ENCODE results near the gene OSBP2. TPM values are rescaled to one million over a fixed set of nuclear protein-coding genes. Genes with fewer than 3 reads are reported as not detected.
A peak's percentile ranks its signal among the peaks of the same experiment; 100 is the strongest.

The OSBP2 gene
- polyA plus RNA-seq, 1 donor (not counting 4 experiments of a cell fraction or from before 2014, with no cell fraction given): 3.0 TPM

DNA sequence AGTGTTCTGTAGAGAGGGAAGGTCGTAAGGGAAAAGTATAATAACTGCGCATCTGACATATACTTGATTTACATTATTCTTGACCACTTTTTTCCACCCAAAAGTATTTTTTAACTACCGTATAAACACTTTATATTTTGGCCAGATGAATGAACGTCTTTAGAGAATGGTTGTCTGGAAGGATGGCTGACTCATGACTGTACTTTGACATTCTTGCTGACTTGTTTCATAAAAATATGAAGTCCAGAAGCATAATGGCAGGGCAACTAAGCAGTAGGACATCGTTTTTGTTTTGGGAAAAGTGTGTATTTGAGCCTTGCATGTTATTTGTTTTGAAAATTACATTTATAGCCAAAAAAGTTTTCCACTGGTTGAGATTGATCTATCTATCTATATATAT is 110.0 kb downstream of the OSBP2 start:
- Histone ChIP-seq H3K4me1 (ENCODE audit: control insufficient read depth, extremely low read depth, insufficient read depth, low read length) (peaks cover 55% of the 10 kb centered on the region), H3K79me2 (ENCODE audit: control insufficient read depth, insufficient read depth, low read length) (no peaks in the 10 kb centered on the region), H3K9me3 (ENCODE audit: control insufficient read depth, low read depth, low read length) (no peaks in the 10 kb centered on the region), H4K20me1 (ENCODE audit: control insufficient read depth, extremely low read depth, insufficient read depth, low read length) (no peaks in the 10 kb centered on the region), H3K36me3 (ENCODE audit: control insufficient read depth in 2 of 2, extremely low read depth in 1 of 2, insufficient read depth in 2 of 2, low read length in 2 of 2) (peaks cover 0 to 5% of the 10 kb centered on the region in 2 experiments), H3K9ac (ENCODE audit: control insufficient read depth, extremely low read depth, insufficient read depth, low read length) (no peak overlapping the region), H3K4me2 (ENCODE audit: control insufficient read depth, extremely low read depth, insufficient read depth, low read depth, low read length) (peak overlapping the region; percentile 34), H3K27me3 (ENCODE audit: control insufficient read depth, extremely low read depth, insufficient read depth, low read length) (peaks cover 3% of the 10 kb centered on the region), H2AFZ (ENCODE audit: control insufficient read depth, low read length) (no peak overlapping the region), H3K4me3 (ENCODE audit: control insufficient read depth in 2 of 3, extremely low read depth in 1 of 3, insufficient read depth in 2 of 3, low read depth in 1 of 3, low read length in 3 of 3) (peak overlapping the region in 1 of 3 experiments; percentile 89), H3K27ac (ENCODE audit: control insufficient read depth, insufficient read depth, low read length) (no peak overlapping the region), H3K9me1 (ENCODE audit: control insufficient read depth, extremely low read depth, insufficient read depth, low read length) (peaks cover 4% of the 10 kb centered on the region)
- FAIRE-seq: no peak
- dilution Hi-C loops (cut with MboI; ENCODE audit: extremely low pct_ligation_motif_present, low sequenced_read_pairs): no loop called here
- TF ChIP-seq, protein P1, sequence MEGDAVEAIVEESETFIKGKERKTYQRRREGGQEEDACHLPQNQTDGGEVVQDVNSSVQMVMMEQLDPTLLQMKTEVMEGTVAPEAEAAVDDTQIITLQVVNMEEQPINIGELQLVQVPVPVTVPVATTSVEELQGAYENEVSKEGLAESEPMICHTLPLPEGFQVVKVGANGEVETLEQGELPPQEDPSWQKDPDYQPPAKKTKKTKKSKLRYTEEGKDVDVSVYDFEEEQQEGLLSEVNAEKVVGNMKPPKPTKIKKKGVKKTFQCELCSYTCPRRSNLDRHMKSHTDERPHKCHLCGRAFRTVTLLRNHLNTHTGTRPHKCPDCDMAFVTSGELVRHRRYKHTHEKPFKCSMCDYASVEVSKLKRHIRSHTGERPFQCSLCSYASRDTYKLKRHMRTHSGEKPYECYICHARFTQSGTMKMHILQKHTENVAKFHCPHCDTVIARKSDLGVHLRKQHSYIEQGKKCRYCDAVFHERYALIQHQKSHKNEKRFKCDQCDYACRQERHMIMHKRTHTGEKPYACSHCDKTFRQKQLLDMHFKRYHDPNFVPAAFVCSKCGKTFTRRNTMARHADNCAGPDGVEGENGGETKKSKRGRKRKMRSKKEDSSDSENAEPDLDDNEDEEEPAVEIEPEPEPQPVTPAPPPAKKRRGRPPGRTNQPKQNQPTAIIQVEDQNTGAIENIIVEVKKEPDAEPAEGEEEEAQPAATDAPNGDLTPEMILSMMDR (optimal IDR thresholded peaks at IDR 0.05 in 1 of 3, IDR thresholded peaks at IDR 0.05 in 1 of 3, conservative IDR thresholded peaks at IDR 0.05 in 1 of 3; ENCODE audit: extremely low read depth in 1 of 3, insufficient read depth in 2 of 3, low read length in 3 of 3): no peak
- TF ChIP-seq EZH2 (IDR thresholded peaks at IDR 0.05; ENCODE audit: low read length): no peak
- DNase-seq (ENCODE audit: low read depth, low spot score): no peak

DNA sequence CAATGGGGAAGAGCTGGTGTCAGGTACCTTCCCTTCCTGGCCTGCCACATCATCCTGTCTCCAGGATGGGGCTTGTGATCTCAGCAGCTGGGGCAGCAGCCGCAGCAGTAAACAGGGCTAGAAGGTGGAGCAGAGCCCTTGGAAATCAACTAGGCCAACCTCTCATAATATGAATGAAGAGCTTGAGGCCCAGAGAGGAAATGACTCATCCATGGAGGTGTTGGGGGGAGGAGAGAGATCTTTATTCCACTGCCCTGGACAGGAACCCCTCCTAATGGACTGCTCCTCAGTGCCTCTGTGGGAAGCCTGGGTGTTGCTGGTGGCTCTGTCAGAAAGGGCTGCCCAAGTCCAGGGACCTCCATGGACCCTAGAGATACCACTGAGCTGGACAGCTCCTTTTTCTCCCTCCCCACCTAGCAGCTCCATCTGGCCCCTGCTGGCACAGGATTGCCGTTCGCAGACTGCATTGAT is 111.8 kb downstream of the OSBP2 start:
- Histone ChIP-seq H3K9ac (ENCODE audit: control insufficient read depth, extremely low read depth, insufficient read depth, low read length) (no peak overlapping the region), H3K4me1 (ENCODE audit: control insufficient read depth, extremely low read depth, insufficient read depth, low read length) (peaks cover 65% of the 10 kb centered on the region), H3K36me3 (ENCODE audit: control insufficient read depth in 2 of 2, extremely low read depth in 1 of 2, insufficient read depth in 2 of 2, low read length in 2 of 2) (peaks cover 0 to 9% of the 10 kb centered on the region in 2 experiments), H3K4me2 (ENCODE audit: control insufficient read depth, extremely low read depth, insufficient read depth, low read depth, low read length) (peak overlapping the region; percentile 34), H3K4me3 (ENCODE audit: control insufficient read depth in 2 of 3, extremely low read depth in 1 of 3, insufficient read depth in 2 of 3, low read depth in 1 of 3, low read length in 3 of 3) (peak overlapping the region in 1 of 3 experiments; percentile 29), H3K79me2 (ENCODE audit: control insufficient read depth, insufficient read depth, low read length) (no peaks in the 10 kb centered on the region), H3K27ac (ENCODE audit: control insufficient read depth, insufficient read depth, low read length) (peak overlapping the region; percentile 29), H4K20me1 (ENCODE audit: control insufficient read depth, extremely low read depth, insufficient read depth, low read length) (no peaks in the 10 kb centered on the region), H3K9me3 (ENCODE audit: control insufficient read depth, low read depth, low read length) (no peaks in the 10 kb centered on the region), H3K27me3 (ENCODE audit: control insufficient read depth, extremely low read depth, insufficient read depth, low read length) (peaks cover 3% of the 10 kb centered on the region), H2AFZ (ENCODE audit: control insufficient read depth, low read length) (no peak overlapping the region), H3K9me1 (ENCODE audit: control insufficient read depth, extremely low read depth, insufficient read depth, low read length) (peaks cover 4% of the 10 kb centered on the region)
- peak; percentile 97 for FAIRE-seq
- TF ChIP-seq, protein P1 (optimal IDR thresholded peaks at IDR 0.05 in 1 of 3, IDR thresholded peaks at IDR 0.05 in 1 of 3, conservative IDR thresholded peaks at IDR 0.05 in 1 of 3; ENCODE audit: extremely low read depth in 1 of 3, insufficient read depth in 2 of 3, low read length in 3 of 3): no peak
- TF ChIP-seq EZH2 (IDR thresholded peaks at IDR 0.05; ENCODE audit: low read length): no peak
- dilution Hi-C loops (cut with MboI; ENCODE audit: extremely low pct_ligation_motif_present, low sequenced_read_pairs): no loop called here
- peak; percentile 52 for DNase-seq (ENCODE audit: low read depth, low spot score)

All from keratinocyte (primary cell).